ENCODE measurements around the gene TMEM163.
"Not testable (repeated sequence)": the region's sequence is repeated elsewhere in the genome, so short reads cannot be mapped to it uniquely, and the experiment has no call there.

The TMEM163 gene

DNA sequence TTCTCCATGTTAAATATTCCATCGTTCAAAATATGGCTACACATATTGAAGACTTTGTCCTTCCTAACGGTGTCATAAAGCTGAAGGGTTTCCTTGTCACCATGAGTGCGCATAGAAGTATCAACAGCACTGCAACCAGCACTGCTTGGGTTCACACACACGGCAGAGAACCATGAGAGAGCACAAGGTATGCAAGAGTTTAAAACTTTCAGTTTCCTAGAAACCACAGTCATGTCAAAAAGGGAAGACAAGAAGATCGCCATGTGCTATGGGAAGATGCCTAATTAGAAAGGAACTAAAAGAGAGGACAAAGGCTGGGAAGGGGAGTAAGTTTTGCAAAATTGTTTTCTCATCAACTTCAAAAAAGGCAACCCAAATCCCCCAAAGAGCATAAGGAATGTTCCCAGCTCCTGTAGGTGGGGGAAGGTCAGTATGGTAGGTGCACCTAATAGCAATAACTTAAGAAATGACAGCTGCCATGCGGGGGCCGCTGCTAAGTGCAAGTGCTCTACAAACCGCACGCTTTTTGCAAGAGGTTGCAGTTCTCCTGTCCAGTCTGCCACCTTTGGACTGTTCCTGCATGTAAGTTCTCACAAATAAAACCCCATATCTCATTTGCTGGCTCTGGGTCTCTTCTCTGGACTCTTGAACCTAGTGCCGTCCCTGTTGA, 136.8 kb downstream of the TMEM163 start:
- no peak for DNase-seq (ENCODE audit: low spot score)

GRCh38 chr2:134578316-134578715, 140.5 kb downstream of the TMEM163 start:
- no peak for DNase-seq (ENCODE audit: low spot score)

GRCh38 chr2:134576478-134576877, 142.3 kb downstream of the TMEM163 start:
- no peak for DNase-seq (ENCODE audit: low spot score)

GRCh38 chr2:134575888-134576287, 142.9 kb downstream of the TMEM163 start:
- DNase-seq (ENCODE audit: low spot score): no peak

DNA sequence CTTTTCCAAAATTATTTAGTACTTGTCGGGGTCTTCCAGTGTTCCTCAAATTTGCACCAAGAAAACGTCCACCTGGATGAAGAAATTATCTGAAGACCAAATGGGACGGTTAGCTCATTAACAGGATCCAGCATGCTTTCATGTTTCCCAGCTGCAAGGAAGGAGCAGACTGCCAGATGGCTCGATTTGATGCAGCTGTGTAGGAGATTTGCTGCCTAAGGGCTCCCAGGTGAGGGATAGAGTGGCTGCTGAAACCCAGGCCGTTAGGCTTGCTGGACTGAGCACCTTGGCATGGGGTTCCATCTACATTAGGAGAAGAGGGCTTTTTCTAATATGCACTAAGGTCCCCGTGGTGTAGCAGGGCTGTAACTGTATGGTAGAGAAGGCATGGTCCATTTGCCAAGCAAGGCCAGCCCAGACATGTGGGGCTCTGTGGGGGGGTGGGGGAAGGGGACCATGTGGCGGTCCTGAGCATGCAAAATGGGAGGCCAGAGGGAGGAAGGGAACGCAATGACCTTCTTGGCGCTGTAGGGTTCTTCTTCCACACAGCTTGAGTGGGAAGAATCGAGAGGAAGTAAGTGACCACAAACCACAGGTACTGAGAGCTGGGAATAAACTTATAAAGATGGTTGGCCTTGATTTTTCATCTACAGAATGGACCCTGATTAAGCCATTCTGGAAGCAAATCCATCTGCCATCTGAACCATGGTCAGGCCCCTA, 144.0 kb downstream of the TMEM163 start:
- DNase-seq (ENCODE audit: low spot score): no peak

- no peak for DNase-seq (ENCODE audit: low spot score)
Measured at GRCh38 chr2:134573724-134574123, 145.1 kb downstream of the TMEM163 start.

- no peak for DNase-seq (ENCODE audit: low spot score)
Measured at GRCh38 chr2:134573085-134573370, 145.8 kb downstream of the TMEM163 start.

DNA sequence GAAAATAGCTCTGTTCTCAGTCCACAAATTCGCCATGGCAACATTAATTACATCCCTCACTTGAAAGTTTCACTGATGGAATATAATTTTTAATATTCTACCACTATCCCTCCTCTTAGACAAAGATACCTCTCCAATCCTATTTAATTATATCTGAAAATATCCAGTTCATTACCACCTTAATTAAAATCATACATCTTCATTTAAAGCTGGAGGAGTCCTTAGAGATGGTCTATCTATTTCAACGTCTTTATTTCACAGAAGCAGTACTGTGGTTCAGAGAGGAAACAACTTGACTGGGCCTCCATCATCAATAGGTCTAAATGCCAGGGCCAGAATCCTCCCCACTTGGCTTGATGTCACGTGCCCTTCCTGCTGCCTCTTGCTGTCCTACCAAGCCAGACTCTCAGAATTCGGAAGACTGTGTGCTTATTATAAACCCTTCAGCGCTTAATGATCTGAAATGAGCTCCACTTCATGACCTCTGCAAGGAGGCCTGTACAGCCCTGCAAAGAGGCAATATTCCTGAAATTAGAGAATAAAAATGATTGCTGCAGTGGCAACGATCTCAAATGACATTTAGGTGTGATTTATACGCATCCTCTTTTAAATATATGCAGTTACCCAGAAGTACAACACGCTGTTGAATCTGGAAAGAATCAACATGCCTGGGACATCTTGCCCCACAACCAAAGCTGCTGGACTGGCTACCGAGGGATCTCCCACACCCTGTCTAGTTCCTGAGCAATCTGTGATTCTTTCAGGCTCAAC, 146.3 kb downstream of the TMEM163 start:
- DNase-seq (ENCODE audit: low spot score): no peak

- DNase-seq (ENCODE audit: low spot score): no peak
Measured at GRCh38 chr2:134570676-134571075, 148.1 kb downstream of the TMEM163 start.

GRCh38 chr2:134568413-134568812, 150.4 kb downstream of the TMEM163 start:
- no peak for DNase-seq (ENCODE audit: low spot score)

DNA sequence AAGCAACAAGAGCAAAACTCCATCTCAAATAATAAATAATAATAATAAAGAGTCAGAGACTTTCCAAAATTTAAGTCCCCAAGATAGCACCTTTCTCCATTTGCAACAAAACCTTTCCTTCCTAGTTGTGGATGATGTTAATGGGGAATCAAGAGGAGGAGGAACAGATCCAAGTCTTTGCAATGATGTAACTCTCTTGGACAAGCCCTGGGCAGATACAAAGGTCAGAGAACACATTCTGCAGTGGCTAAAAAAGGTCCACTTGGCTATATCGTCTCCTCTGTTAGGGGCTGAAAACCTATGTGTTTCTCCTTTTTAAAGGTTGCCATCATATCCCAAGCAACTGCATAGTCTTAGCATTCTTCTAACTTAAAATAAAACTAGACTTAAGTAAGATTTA, 151.1 kb downstream of the TMEM163 start:
- DNase-seq (ENCODE audit: low spot score): no peak

DNA sequence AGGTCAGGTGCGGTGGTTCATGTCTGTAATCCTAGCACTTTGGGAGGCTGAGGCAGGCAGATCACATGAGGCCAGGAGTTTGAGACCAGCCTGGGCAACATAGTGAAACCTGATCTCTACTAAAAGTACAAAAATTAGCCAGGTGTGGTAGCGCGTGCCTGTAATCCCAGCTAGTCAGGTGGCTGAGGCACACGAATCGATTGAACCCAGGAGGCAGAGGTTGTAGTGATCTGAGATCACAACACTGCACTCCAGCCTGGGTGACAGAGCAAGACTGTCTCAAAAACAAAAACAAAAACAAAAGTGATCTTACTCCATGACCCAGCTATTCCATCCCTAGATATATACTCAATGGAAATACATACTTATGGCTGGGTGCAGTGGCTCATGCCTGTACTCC, 153.8 kb downstream of the TMEM163 start:
- not testable (repeated sequence) for DNase-seq (ENCODE audit: low spot score)

GRCh38 chr2:134564549-134564948, 154.3 kb downstream of the TMEM163 start:
- DNase-seq (ENCODE audit: low spot score): no peak

GRCh38 chr2:134558208-134558830, 160.5 kb downstream of the TMEM163 start:
- DNase-seq (ENCODE audit: low spot score): no peak

GRCh38 chr2:134555411-134555810, 163.4 kb downstream of the TMEM163 start:
- no peak for DNase-seq (ENCODE audit: low spot score)

DNA sequence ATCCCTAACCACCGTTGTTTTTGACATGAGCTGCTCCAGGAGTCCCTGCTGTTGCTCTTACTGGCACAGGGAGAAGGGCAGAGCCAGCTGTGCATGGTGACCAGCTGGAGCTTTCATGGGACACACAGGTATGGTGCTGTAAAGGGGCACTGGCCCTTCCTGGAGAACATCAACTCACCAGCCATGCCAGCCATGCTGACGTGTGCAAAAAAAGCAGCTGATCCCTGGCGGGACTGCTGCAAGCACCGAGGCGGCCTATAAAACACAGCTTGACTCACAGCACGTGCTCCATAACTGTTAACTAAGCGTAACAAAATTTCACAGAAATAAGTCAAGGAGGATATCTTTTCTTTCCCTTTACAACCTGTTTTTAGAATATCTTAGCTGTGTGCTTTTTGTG, 165.1 kb downstream of the TMEM163 start:
- DNase-seq (ENCODE audit: low spot score): no peak

DNA sequence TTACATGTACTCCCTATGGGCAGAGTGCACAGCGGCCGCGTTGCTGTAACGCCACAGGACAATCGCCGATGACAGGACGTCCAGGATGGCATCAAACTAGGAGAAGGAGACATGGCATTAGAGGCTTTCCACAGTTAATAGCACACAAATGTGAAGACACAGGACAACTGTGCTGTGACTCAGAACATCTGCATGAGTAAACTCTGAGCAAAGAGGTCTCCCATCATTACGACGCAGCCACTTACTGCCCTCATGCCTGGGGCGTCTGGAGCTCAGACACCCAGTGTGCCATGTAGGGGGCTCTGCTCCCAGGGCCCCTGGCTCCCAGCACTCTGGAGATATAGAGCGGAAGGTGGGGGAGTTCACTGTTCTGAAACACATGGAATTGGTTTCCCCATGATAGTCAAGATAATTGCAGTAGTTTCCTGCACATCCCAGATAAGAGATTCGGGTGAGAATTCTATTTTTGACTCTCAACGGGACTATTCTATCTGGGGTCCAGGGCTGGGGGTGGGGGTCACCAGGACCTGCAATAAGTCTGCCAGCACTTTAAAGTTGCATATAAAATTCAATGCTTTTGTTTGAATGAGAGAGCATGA, 168.1 kb downstream of the TMEM163 start:
- no peak for DNase-seq (ENCODE audit: low spot score)

DNA sequence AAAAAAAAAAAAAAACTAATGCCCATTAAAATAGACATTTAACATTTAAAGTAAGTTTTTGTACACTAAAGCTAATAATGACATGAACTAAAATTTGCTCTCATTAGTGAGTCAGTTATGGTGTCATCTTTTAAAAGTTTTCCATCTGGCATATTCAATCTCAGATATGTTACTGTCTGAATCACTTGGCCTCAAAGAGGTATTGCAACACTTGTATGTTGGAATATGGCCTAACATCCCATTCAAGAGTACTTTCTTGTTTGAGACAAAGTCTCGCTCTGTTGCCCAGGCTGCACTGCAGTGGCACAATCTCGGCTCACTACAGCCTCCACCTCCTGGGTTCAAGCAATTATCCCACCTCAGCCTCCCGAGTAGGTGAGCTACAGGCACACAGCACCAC, 169.7 kb downstream of the TMEM163 start:
- DNase-seq (ENCODE audit: low spot score): no peak

- DNase-seq (ENCODE audit: low spot score): no peak
Measured at GRCh38 chr2:134540990-134541389, 177.8 kb downstream of the TMEM163 start.

GRCh38 chr2:134539981-134540380, 178.8 kb downstream of the TMEM163 start:
- DNase-seq (ENCODE audit: low spot score): no peak

GRCh38 chr2:134537702-134538101, 181.1 kb downstream of the TMEM163 start:
- DNase-seq (ENCODE audit: low spot score): no peak

DNA sequence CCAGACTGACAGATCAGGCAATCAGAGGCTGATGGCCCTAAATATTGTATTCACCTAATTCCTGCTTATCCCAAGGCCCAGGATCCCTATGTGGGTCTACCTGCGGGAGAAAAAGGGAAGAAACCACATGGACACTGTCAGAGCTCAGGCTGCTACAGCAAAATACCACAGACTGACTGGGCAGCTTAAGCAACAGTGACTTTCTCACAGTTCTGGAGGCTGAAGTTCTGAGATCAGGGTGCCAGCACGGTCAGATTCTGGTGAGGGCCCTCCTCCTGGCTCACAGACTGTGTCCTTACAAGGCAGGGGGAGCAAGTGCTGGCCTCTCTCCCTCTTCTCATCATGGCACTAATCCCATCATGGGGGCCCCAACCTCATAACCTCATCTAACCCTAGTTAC, 181.7 kb downstream of the TMEM163 start:
- DNase-seq (ENCODE audit: low spot score): no peak

All from iPS-NIHi11 (cell line).